Measurements from ENCODE around the gene ITGBL1.

Gene ITGBL1

GRCh38 chr13:101465877-101466276, 13.4 kb downstream of the ITGBL1 start:
- Histone ChIP-seq H4K8ac (ENCODE audit: low read length) (no peak overlapping the region), H2AFZ (ENCODE audit: low read depth, low read length) (no peak overlapping the region), H3K4me3 (ENCODE audit: insufficient read depth in 1 of 2, low read depth in 1 of 2, low read length in 2 of 2) (peak overlapping the region in 1 of 2 experiments; percentile 13), H2BK120ac (ENCODE audit: low read depth, low read length) (no peak overlapping the region), H2BK15ac (ENCODE audit: low read depth, poor library complexity, severe bottlenecking) (no peak overlapping the region), H2BK12ac (ENCODE audit: low read length in 2 of 2) (no peak overlapping the region), H3K14ac (ENCODE audit: low read length in 2 of 2) (no peak overlapping the region), H2AK5ac (ENCODE audit: low read length, severe bottlenecking) (no peak overlapping the region), H2BK5ac (ENCODE audit: low read depth, low read length, poor library complexity, severe bottlenecking) (no peak overlapping the region), H3K4me1 (ENCODE audit: control insufficient read depth, insufficient read depth, low read depth, low read length) (no peaks in the 10 kb centered on the region), H3K27ac (ENCODE audit: low read length, poor library complexity, severe bottlenecking) (no peak overlapping the region), H3K4me2 (ENCODE audit: low read length, poor library complexity, severe bottlenecking) (no peak overlapping the region), H3K79me1 (replicated peaks; ENCODE audit: low read length, poor library complexity, severe bottlenecking) (no peaks in the 10 kb centered on the region), H4K91ac (ENCODE audit: low read length) (no peak overlapping the region), H3K9me3 (ENCODE audit: control insufficient read depth, low read length) (no peaks in the 10 kb centered on the region), H3K18ac (ENCODE audit: low read depth in 1 of 2, low read length in 2 of 2) (no peak overlapping the region), H3K23ac (ENCODE audit: low read length in 2 of 2) (no peak overlapping the region), H3K4ac (ENCODE audit: low read depth in 1 of 2, low read length in 2 of 2) (no peak overlapping the region), H3K27me3 (ENCODE audit: control insufficient read depth in 1 of 2, insufficient read depth in 1 of 2, low read length in 2 of 2) (no peaks in the 10 kb centered on the region), H3K36me3 (ENCODE audit: control insufficient read depth in 1 of 2, insufficient read depth in 2 of 2, low read depth in 1 of 2, low read length in 2 of 2) (peaks cover 0 to 1% of the 10 kb centered on the region in 2 experiments), H3K9ac (ENCODE audit: low read length) (no peak overlapping the region)
- WGBS = 62% methylated on average over 3 of the region's 3 CpGs
- DNase-seq = no peak

- H3K4me1 ChIP-seq (ENCODE audit: control insufficient read depth, insufficient read depth, low read depth, low read length) = no peaks in the 10 kb centered on the region
- no peak overlapping the region for H2BK120ac ChIP-seq (ENCODE audit: low read depth, low read length)
- no peak overlapping the region for H3K9ac ChIP-seq (ENCODE audit: low read length)
- H3K79me1 ChIP-seq (replicated peaks; ENCODE audit: low read length, poor library complexity, severe bottlenecking) = no peaks in the 10 kb centered on the region
- H3K4me2 ChIP-seq (ENCODE audit: low read length, poor library complexity, severe bottlenecking) = no peak overlapping the region
- no peak overlapping the region for H3K4me3 ChIP-seq (ENCODE audit: insufficient read depth in 1 of 2, low read depth in 1 of 2, low read length in 2 of 2)
- H2BK12ac ChIP-seq (ENCODE audit: low read length in 2 of 2) = no peak overlapping the region
- H3K14ac ChIP-seq (ENCODE audit: low read length in 2 of 2) = no peak overlapping the region
- H3K27me3 ChIP-seq (ENCODE audit: control insufficient read depth in 1 of 2, insufficient read depth in 1 of 2, low read length in 2 of 2) = no peaks in the 10 kb centered on the region
- DNase-seq = no peak
- no peak overlapping the region for H2AFZ ChIP-seq (ENCODE audit: low read depth, low read length)
- 100% methylated on average over 1 of the region's 4 CpGs for WGBS
- H3K36me3 ChIP-seq (ENCODE audit: control insufficient read depth in 1 of 2, insufficient read depth in 2 of 2, low read depth in 1 of 2, low read length in 2 of 2) = no peaks in the 10 kb centered on the region
- H3K4ac ChIP-seq (ENCODE audit: low read depth in 1 of 2, low read length in 2 of 2) = no peak overlapping the region
- no peak overlapping the region for H2AK5ac ChIP-seq (ENCODE audit: low read length, severe bottlenecking)
- no peak overlapping the region for H4K91ac ChIP-seq (ENCODE audit: low read length)
- H3K27ac ChIP-seq (ENCODE audit: low read length, poor library complexity, severe bottlenecking) = no peak overlapping the region
- no peak overlapping the region for H3K18ac ChIP-seq (ENCODE audit: low read depth in 1 of 2, low read length in 2 of 2)
- no peaks in the 10 kb centered on the region for H3K9me3 ChIP-seq (ENCODE audit: control insufficient read depth, low read length)
- no peak overlapping the region for H2BK5ac ChIP-seq (ENCODE audit: low read depth, low read length, poor library complexity, severe bottlenecking)
- H3K23ac ChIP-seq (ENCODE audit: low read length in 2 of 2) = no peak overlapping the region
- H2BK15ac ChIP-seq (ENCODE audit: low read depth, poor library complexity, severe bottlenecking) = no peak overlapping the region
- no peak overlapping the region for H4K8ac ChIP-seq (ENCODE audit: low read length)
Measured at GRCh38 chr13:101467415-101467814, 14.9 kb downstream of the ITGBL1 start.

GRCh38 chr13:101473458-101473857, 21.0 kb downstream of the ITGBL1 start:
- Histone ChIP-seq H3K27ac (ENCODE audit: low read length, poor library complexity, severe bottlenecking) (no peak overlapping the region), H2AK5ac (ENCODE audit: low read length, severe bottlenecking) (no peak overlapping the region), H3K9me3 (ENCODE audit: control insufficient read depth, low read length) (no peaks in the 10 kb centered on the region), H2BK120ac (ENCODE audit: low read depth, low read length) (no peak overlapping the region), H3K23ac (ENCODE audit: low read length in 2 of 2) (no peak overlapping the region), H3K4me3 (ENCODE audit: insufficient read depth in 1 of 2, low read depth in 1 of 2, low read length in 2 of 2) (no peak overlapping the region), H2BK15ac (ENCODE audit: low read depth, poor library complexity, severe bottlenecking) (no peak overlapping the region), H3K18ac (ENCODE audit: low read depth in 1 of 2, low read length in 2 of 2) (peak overlapping the region in 1 of 2 experiments; percentile 77), H4K91ac (ENCODE audit: low read length) (no peak overlapping the region), H2BK5ac (ENCODE audit: low read depth, low read length, poor library complexity, severe bottlenecking) (no peak overlapping the region), H3K4ac (ENCODE audit: low read depth in 1 of 2, low read length in 2 of 2) (peak overlapping the region in 1 of 2 experiments; percentile 60), H3K9ac (ENCODE audit: low read length) (peak overlapping the region; percentile 39), H3K14ac (ENCODE audit: low read length in 2 of 2) (no peak overlapping the region), H3K36me3 (ENCODE audit: control insufficient read depth in 1 of 2, insufficient read depth in 2 of 2, low read depth in 1 of 2, low read length in 2 of 2) (no peaks in the 10 kb centered on the region), H3K79me1 (replicated peaks; ENCODE audit: low read length, poor library complexity, severe bottlenecking) (no peaks in the 10 kb centered on the region), H3K27me3 (ENCODE audit: control insufficient read depth in 1 of 2, insufficient read depth in 1 of 2, low read length in 2 of 2) (no peaks in the 10 kb centered on the region), H3K4me2 (ENCODE audit: low read length, poor library complexity, severe bottlenecking) (no peak overlapping the region), H2BK12ac (ENCODE audit: low read length in 2 of 2) (peak overlapping the region in 1 of 2 experiments; percentile 82), H2AFZ (ENCODE audit: low read depth, low read length) (no peak overlapping the region), H4K8ac (ENCODE audit: low read length) (no peak overlapping the region), H3K4me1 (ENCODE audit: control insufficient read depth, insufficient read depth, low read depth, low read length) (peaks cover 12% of the 10 kb centered on the region)
- peak; percentile 45 for DNase-seq
- 86% methylated on average over 2 of the region's 2 CpGs for WGBS

GRCh38 chr13:101474419-101474957, 22.0 kb downstream of the ITGBL1 start:
- Histone ChIP-seq H3K36me3 (ENCODE audit: control insufficient read depth in 1 of 2, insufficient read depth in 2 of 2, low read depth in 1 of 2, low read length in 2 of 2) (no peaks in the 10 kb centered on the region), H2AK5ac (ENCODE audit: low read length, severe bottlenecking) (no peak overlapping the region), H3K79me1 (replicated peaks; ENCODE audit: low read length, poor library complexity, severe bottlenecking) (no peaks in the 10 kb centered on the region), H3K14ac (ENCODE audit: low read length in 2 of 2) (no peak overlapping the region), H3K27ac (ENCODE audit: low read length, poor library complexity, severe bottlenecking) (no peak overlapping the region), H3K27me3 (ENCODE audit: control insufficient read depth in 1 of 2, insufficient read depth in 1 of 2, low read length in 2 of 2) (no peaks in the 10 kb centered on the region), H3K9ac (ENCODE audit: low read length) (no peak overlapping the region), H2BK5ac (ENCODE audit: low read depth, low read length, poor library complexity, severe bottlenecking) (no peak overlapping the region), H2BK120ac (ENCODE audit: low read depth, low read length) (no peak overlapping the region), H3K4me2 (ENCODE audit: low read length, poor library complexity, severe bottlenecking) (no peak overlapping the region), H2BK15ac (ENCODE audit: low read depth, poor library complexity, severe bottlenecking) (no peak overlapping the region), H2AFZ (ENCODE audit: low read depth, low read length) (no peak overlapping the region), H3K18ac (ENCODE audit: low read depth in 1 of 2, low read length in 2 of 2) (peak overlapping the region; percentile 2 to 82), H3K23ac (ENCODE audit: low read length in 2 of 2) (no peak overlapping the region), H3K4me3 (ENCODE audit: insufficient read depth in 1 of 2, low read depth in 1 of 2, low read length in 2 of 2) (no peak overlapping the region), H3K9me3 (ENCODE audit: control insufficient read depth, low read length) (no peaks in the 10 kb centered on the region), H4K8ac (ENCODE audit: low read length) (no peak overlapping the region), H3K4me1 (ENCODE audit: control insufficient read depth, insufficient read depth, low read depth, low read length) (peaks cover 12% of the 10 kb centered on the region), H3K4ac (ENCODE audit: low read depth in 1 of 2, low read length in 2 of 2) (peak overlapping the region in 1 of 2 experiments; percentile 24), H2BK12ac (ENCODE audit: low read length in 2 of 2) (peak overlapping the region; percentile 83 to 85), H4K91ac (ENCODE audit: low read length) (no peak overlapping the region)
- DNase-seq = peak; percentile 84
- 72% methylated on average over 2 of the region's 2 CpGs for WGBS
